Smooth muscle cell of the pulmonary artery (primary cell): ENCODE data around the gene ABCA6. TPM values are rescaled to one million over a fixed set of nuclear protein-coding genes. Genes with fewer than 3 reads are reported as not detected.

Source experiments
- total RNA-seq: library from RNA; depleted of rRNA; stranded (reverse); fragments of >200 nt; gene quantifications from 2 replicates; pipeline ENCODE4 v1.2.3, GENCODE V29; 2014

The ABCA6 gene, protein sequence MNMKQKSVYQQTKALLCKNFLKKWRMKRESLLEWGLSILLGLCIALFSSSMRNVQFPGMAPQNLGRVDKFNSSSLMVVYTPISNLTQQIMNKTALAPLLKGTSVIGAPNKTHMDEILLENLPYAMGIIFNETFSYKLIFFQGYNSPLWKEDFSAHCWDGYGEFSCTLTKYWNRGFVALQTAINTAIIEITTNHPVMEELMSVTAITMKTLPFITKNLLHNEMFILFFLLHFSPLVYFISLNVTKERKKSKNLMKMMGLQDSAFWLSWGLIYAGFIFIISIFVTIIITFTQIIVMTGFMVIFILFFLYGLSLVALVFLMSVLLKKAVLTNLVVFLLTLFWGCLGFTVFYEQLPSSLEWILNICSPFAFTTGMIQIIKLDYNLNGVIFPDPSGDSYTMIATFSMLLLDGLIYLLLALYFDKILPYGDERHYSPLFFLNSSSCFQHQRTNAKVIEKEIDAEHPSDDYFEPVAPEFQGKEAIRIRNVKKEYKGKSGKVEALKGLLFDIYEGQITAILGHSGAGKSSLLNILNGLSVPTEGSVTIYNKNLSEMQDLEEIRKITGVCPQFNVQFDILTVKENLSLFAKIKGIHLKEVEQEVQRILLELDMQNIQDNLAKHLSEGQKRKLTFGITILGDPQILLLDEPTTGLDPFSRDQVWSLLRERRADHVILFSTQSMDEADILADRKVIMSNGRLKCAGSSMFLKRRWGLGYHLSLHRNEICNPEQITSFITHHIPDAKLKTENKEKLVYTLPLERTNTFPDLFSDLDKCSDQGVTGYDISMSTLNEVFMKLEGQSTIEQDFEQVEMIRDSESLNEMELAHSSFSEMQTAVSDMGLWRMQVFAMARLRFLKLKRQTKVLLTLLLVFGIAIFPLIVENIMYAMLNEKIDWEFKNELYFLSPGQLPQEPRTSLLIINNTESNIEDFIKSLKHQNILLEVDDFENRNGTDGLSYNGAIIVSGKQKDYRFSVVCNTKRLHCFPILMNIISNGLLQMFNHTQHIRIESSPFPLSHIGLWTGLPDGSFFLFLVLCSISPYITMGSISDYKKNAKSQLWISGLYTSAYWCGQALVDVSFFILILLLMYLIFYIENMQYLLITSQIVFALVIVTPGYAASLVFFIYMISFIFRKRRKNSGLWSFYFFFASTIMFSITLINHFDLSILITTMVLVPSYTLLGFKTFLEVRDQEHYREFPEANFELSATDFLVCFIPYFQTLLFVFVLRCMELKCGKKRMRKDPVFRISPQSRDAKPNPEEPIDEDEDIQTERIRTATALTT (N-terminal part only)
- 12.4 and 42.6 TPM in 2 replicates for total RNA-seq

DNA sequence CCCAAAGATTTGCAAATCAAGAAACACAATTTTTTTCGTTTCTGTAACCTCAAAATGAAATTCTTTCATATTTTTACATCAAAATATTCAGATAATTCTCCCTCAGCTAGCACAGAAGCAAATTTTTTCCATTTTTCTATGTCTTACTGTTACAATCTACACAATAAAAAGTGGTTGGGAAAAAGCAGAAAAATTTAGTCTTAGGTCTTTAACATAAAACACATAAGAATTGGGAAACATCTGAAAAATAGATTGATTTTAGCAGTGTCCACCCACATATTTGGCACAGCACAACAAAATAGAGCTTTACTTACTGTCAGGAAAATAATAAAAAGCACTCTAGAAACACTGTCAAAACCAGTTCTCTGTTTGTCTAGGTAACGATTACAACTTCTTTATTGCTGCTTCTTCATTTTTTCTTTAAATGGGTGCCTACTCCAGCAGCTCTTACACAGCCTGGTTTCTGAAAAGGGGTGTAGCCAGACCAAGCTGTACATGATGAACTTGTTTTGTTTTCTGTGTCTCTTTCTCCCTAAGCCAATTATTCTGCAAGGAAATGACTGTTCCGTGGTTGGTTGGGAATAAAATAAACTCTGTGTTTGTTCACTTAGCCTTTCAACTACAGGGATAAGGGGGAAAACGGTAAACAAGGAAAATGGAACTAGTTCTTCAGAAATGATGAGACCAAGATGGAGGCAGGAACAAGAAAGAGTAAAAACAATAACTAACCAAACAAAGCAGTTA is at the start of gene ABCA6:
ABCA6 (minus strand) TSS at position 465 of the 744 bp plus-strand sequence. CDS start 1,192 bp downstream, outside the sequence.

DNA sequence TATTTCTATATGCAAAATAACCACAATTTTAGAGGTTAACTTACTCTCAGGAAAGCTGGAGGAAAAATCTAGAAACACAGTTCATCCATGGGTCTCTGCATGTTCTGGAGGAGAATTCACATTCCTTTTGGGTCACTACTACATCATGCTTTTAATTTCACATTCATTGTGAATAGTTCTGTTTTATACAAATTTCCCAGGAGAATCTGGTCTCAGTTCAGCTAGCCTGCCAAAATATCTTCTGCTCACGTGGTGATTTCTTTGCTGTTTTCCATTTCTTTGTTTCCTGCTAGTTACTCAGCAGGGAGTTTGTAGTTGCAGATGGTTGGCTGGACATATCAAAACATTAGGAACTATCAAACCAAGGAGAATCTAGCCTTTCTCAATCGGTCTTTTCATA is 80.9 kb downstream of the ABCA6 start, which contains the start of gene ABCA9:
ABCA9 (minus strand) TSS at position 106 of the 400 bp plus-strand sequence. CDS start 9,801 bp downstream, outside the sequence.

Other genes starting within 250 kb of the ABCA6 start
- 60.6 and 198 TPM in 2 replicates for gene ABCA8, start 186.5 kb downstream of the ABCA6 start, total RNA-seq
- gene ABCA9, start 81.0 kb downstream of the ABCA6 start, total RNA-seq = 12.0 and 62.2 TPM in 2 replicates
- gene ABCA10, start 86.9 kb upstream of the ABCA6 start, total RNA-seq = 1.3 and 4.0 TPM in 2 replicates
- gene ABCA5, start 185.2 kb upstream of the ABCA6 start, total RNA-seq = 8.3 and 19.5 TPM in 2 replicates